Stimulated activated CD4-positive, alpha-beta T cell treated with anti-CD3 and anti-CD28 coated beads, Interleukin-12 subunit alpha, Interleukin-12 subunit beta, amount 100 ng/mL, for 48 hours (primary cell): ENCODE results near the gene ZNF414.
"Not testable (repeated sequence)": the region's sequence is repeated elsewhere in the genome, so short reads cannot be mapped to it uniquely, and the experiment has no call there.

Source experiments
- DNase-seq, 3 donors: peaks; one replicate each; pipeline ENCODE4 v3.0.0-alpha.2; 2020; ENCODE audit warnings: low read depth in 2 of 3, low spot score in 1 of 3

ZNF414 gene

DNA sequence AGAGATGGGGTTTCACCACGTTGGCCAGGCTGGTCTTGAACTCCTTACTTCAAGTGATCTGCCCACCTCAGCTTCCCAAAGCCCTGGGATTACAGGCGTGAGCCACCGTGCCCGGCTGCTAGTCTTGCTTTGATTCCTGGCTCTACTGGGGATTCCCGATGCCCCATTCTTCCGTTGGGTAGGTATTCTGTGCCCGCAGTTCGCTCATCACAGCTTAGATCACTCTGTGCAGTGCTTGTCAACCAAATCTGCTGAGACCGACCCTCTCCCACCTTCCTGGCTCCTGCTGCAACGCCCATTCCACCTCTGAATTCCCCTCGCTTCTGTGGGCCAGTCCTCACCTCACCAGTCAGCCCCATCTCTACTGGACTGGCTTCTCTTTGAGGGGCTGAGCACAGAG, 4.6 kb upstream of the ZNF414 start:
- no peak for DNase-seq

DNA sequence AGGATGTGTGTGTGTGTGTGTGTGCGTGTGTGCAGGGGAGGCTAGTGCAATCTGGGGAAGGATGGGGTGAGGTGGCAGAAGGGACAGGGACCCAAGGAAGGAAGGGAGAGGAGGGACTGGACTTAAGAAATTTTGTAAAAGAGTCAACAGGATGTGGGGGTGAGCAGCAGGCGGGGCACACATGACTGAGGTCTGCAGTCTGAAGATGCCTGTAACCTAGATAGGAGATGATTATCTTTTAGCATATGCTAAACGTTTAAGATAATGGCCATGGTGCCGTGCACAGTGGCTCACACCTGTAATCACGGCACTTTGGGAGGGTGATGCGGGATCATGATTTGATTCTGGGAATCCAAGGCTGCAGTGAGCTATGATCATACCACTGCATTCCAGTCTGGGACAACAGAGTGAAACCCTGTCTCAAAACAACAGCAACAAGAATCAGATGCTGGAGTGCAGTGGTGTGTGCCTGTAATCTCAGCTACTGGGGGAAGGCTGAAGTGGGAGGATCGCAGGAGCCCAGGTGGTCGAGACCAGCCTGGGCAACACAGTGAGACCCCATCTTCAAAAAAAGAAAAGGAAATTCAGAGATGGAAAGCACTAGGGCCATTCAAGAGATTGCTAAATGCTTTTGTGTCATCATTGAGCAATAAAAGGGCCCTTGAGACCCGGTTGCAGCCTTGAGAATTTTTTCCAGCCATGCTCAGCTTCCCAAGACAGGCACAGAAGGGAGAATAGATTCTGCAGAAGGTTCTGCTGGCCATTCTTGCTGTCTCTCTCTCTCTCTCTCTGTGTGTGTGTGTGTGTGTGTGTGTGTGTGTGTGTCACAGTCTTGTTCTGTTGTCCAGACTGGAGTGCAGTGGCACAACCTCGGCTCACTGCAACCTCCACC, 3.8 kb upstream of the ZNF414 start:
- DNase-seq = no peak

DNA sequence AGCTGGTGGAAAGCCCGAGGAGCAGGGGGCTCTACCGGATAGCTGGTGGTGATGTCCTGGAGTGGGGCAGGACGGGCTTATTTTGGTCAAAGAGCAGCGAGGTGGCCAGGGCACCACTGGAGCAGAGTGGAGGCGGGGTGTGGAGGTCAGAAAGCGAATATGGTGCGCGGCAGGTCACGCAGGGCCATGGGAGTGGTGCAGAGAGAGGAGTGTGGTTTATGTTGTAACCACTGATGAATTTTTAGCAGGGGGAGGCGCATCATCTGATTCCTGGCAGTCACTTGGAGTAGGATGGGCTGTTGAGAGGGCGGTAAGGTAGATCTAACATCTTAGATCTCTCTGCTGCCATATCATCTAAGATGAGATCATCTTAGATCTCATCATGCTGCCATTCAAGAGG, 1.4 kb upstream of the ZNF414 start:
- DNase-seq = peak; percentile 35 to 46 (median 38)

DNA sequence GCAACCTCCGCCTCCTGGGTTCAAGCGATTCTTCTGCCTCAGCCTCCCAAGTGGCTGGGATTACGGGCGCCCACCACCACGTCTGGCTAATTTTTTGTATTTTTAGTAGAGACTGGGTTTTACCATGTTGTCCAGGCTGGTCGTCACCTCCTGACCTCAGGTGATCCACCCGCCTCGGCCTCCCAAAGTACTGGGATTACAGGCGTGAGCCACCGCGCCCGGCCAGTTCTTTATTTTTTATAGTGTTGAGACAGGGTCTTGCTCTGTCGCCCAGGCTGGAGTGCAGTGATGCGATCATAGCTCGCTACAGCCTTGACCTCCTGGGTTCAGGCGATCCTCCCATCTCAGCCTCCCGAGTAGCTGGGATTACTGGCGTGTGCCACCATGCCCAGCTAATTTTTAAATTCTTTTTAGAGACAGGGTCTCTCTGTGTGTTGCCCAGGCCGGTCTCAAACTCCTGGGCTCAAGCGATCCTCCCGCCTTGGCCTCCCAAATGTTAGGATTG, 590 bp upstream of the ZNF414 start:
- DNase-seq = not testable (repeated sequence)

DNA sequence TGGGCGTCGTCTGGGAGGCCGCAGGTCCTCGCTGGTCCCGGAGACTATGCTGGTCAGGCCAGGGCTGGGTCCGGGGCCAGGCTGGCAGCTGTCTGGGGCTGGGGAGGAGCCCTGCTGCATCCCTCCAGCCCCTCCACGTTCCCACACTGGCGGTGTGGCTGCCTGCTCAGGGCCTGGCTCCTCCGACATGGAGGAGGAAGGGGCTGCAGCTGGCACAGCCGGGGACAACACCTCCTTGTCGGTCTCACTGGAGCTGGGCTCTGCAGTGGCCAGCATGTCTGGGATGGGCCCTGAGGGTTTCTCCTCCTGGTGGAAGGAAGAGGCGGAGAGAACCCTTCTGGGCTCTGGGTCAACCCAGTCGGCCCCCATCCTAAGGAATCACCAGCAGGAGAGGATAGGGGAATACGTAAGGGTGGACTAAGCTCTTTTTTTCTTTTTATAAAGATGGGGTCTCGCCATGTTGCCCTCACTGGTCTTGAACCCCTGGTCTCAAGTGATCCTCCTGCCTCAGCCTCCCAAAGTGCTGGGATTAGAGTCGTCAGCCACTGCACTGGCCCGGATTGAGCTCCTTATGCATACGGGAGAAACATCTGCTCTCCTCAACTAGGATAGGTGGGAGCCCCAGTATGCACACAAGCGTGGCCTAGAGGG, 806 bp downstream of the ZNF414 start:
- no peak for DNase-seq

DNA sequence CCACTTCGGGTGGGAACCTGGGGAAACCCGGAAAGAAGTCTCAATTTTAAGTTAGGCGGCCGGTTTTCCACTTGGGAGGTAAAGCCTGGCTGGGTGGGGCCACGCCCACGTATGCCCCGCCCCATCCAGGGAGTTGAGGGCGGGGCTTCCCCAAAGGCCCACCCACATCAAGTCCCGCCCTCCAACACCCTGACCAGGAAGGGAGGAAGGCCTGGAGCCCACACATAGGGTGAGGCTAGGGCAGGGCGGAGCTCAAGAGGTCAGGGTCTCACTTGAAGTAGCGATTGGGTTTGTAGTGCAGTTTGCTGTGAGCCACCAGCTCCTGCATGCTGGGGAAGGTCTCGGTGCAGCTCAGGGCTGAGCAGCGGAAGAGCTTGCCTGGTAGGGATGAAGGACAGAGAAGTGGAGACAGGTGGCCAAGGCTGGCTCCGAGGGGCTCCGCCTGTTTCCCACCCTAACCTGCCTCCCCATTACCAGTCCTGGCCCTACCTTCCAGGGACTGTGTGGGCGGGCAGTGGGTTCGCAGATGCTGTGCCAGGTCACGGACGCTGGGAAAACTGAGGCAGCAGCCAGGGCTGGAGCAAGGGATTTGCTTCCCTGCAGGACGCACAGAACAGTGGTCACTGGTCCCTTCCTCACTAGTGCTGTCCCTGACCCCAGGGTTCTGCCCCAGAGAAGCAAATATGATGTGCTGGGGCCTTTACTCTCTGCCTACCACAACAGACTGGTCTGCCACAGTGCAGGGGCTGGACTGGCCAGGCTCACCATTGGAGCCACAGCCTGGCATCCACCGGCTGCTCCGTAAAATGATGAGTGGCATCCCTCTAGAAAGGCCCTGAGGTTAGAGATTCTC, 1.6 kb downstream of the ZNF414 start:
- no peak for DNase-seq

DNA sequence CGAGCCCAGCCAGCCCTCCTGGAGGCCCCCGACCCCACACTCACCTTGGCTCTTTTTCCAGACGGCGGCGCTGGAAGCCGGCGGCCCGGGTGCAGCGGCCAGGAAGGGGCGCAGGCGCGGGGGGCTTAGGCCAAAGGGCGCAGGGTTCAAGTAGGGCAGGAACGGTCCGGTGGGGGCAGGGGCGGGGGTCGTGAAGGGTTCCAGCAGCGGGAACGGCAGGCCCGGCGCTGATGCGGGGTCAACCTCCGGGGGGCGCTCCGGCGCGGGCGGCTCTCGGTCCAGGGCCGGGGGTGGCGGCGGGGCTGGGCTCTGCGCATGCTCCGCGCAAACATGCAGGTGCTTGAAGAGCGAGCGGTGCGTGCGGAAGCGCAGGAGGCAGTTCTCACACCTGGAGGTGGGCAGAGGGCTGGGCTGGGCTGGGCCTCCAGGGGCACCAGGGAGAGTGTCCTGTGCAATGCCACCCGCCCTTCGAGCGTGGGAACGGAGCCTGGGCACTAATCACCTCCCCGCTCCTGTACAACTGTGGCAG, 2.3 kb downstream of the ZNF414 start:
- no peak for DNase-seq

DNA sequence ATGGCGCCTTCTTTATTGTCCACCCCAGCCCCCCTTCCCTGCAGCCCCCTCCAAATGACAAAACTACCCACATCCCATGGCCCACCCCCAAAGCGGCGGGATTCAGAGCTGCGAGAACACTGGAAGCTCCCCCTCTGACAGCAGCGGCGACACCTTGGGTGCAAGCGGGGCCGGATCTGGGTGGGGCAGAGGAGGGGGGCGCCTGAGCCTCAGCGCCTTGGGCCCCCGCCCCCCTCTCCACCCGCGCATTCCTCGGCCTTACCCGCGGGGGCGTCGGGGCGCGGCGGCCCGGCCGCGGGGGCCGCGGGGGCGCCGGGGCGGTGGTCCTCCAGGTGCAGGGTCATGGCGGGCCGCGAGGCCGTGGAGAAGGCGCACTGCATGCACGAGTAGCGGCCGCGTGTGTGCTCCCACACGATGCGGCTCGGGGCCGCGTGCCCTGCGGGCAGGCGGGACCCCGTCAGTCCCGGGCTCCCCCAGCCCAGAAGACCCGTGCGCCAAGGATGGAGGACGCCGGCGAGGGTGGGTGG, 3.3 kb downstream of the ZNF414 start:
- DNase-seq = no peak

DNA sequence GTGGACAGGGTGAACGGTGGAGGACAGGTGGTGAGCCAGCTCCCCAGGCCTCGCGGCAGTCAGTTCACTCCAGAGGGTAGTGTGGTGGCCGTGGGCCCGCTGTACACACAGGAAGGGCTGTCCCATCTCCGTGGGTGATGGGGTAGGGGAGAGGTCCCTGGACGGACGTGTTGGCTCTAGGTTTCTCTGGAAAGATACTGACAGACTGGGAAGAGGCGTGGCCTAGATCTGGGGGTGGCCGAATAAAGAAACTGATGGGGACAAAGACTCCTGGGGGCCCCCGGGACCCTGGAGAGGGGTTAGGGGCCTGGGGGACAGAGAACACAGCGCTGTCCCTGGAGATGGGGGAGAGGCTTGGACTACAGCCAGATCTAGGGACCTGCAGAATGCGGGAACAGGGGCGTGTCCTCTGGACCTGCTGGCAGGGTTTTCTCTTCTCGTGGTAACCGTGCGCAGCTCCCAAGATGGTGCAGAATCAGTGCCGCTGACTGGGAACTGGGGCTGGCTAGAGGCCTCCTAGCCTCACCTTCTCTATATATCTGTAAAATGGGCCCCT, 7.5 kb downstream of the ZNF414 start:
- DNase-seq = no peak

DNA sequence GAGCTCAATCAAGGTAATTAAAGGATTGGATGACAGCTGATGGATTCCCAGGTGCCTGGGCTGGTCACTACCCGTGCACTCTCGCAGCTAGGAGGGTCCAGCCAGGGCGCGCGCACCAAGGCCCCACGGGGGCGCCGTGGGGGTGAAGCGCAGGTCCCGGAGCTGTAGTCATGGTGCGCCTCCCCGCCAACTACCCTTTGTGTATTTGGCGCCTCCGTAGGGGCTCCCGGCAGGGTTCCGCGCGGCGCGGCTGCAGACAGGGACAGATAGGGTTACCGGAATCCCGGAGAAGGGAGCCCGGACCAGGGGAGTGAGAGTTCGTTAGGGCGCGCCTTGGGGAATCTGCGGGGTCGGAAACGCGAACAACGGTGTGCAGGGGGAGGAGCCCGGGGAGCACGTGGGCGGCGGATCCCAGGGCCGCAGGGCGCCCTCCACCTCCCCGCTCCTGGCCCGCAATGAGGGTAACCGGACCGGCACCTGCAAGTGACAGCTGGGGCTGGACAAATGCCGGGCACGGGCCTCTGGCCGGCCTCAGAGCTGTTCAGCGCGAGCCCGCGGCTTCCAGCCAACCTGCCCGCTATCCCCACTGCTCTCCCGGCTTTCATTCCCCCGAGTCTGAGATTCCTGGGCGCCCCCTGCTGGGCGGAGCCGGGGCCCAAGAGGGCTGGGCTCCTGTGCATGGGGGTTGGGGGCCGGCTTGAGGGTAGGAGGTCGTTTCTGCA, 8.1 kb downstream of the ZNF414 start:
- DNase-seq = peak; percentile 40 to 69 (median 69)

DNA sequence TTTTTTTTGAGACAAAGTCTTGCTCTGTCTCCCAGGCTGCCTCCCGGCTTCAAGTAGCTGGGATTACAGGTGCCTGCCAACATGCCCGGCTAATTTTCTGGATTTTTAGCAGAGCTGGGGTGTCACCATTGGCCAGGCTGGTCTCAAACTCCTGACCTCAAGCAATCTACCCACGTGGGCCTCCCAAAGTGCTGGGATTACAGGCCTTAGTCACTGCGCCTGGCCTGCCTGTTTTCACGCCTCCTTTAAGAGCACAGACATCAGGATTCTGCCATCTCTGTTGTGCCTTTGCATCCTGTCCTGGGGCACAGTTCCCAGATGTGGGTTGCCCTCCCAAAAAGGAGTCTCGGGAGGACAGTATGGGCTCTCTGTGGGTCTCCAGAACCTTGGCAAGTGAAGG, 9.0 kb downstream of the ZNF414 start:
- DNase-seq = no peak

DNA sequence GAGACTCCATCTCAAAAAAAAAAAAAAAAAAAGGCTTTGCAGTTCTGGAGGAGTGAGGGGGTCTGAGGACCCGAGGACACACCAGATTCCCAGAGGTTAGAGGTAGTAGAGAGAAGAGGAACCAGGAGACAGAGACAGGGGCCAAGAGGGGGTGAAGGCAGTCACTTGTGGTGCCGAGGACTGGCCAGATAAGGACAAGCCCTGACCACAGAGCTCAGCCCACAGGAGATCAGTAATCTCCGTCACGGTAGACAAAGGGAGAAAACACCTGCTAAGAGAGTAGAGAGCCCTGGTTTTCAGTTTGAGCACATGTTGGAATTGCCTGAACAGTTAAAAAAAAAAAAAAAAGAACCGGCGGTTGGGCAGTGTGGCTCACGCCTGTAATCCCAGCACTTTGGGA, 9.8 kb downstream of the ZNF414 start:
- DNase-seq = no peak

DNA sequence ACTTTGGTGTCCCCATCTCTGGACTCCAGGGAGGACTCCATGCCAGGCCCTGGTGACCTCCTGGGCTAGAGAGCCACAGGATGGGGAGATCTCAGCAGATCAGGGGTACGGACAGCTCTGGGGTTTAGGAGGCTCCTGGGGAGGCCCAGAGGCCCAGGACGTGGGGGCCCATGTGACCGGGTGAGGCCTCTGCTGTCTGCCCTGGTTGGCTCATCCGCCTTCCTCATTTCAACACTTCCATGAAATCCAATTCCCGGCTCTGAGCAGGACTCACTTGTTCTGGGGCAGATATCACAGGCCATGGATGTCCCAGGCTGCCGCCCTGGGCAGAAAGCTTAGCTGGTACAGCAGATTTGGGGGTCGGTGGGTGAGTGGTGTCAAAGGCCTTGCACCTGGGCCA, 10.5 kb downstream of the ZNF414 start:
- no peak for DNase-seq

DNA sequence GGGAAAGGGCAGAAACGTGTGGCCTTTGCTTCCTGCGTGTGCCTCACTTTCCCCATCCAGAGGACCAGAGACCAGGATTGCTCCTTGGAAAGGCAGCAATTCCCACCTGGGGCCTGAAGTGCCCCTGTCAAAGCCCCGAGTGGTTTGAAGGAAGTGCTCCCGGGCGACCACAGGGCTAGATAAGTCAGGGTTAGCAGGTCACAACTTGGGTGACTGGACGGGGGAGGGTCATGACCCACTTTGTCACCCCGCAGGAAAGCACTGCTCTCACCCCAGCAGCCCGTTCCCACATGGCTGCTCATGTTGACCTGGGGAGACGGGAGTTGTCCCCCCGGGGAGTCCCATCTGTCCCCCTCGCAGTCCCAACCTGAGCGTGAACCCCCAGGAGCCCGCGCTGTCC, 12.0 kb downstream of the ZNF414 start:
- DNase-seq = no peak

DNA sequence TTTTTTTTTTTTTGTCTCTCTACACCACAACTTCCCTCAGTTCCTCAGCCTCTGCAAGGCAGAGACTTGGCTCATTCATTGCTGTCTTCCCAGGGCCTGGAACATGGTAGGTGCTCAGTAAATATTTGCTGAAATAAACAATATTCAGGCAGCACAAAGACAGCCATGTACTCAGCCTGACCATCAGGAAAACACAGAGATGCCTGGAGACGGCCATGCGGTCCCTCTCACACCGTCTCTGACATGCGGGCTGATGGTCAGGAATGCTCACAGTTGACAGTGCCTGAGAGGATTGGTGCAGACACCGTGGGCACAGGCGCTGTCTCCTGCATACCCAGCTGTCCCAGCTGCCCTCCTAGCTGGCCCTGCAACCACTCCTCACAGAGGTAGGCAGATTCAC, 12.5 kb downstream of the ZNF414 start:
- DNase-seq = no peak

DNA sequence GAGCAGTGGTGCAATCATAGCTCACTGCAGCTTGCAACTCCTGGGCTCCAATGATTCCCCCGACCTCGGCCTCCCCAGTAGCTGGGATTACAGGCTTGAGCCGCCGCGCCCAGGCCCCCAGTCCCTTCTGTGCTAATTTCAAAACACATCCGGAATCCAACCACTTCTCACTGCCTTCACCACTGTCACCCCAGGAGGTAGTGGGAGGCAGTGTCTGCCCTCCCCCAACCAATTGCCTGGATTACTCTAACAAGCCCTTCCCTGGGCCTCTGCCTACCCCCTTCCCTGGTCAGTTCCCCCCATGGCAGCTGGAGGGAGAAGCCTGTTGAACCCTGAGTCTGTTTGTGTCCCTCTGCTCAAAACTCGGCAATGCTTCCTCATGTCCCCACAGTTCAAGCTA, 13.8 kb downstream of the ZNF414 start:
- DNase-seq = no peak

DNA sequence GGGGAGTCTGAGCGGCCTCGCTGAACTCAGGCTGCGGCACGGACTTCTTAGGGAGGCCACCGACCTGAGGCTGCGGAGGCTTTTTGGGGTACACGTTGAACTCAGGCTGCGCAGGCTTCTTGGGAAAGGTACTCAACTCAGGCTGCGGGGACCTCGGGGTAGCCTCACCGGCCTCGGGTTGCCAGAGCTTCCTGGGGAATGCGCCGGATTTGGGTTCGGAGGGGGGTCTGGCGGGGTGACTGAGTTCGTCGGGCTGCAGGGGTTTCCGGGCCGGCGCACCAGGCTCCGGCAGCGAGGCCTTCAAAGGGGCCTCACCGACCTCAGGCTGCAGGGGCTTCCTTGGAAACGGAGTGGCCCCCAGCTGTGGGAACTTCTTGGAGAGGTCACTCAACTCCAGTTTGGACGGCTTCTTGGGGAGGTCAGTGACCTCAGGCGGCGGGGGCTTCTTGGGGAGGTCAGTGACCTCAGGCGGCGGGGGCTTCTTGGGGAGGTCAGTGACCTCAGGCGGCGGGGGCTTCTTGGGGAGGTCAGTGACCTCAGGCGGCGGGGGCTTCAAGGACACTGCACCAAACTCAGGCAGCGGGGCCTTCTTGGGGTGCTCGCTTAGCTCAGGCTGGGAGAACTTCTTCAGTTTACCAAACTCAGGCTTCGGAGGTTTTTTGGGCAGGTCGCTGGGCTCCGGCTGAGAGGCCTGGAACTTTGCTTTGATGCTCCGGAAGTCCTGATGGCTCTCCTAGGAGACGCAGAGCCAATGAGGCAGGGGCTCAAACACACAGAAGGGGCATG, 14.7 kb downstream of the ZNF414 start:
- no peak for DNase-seq

DNA sequence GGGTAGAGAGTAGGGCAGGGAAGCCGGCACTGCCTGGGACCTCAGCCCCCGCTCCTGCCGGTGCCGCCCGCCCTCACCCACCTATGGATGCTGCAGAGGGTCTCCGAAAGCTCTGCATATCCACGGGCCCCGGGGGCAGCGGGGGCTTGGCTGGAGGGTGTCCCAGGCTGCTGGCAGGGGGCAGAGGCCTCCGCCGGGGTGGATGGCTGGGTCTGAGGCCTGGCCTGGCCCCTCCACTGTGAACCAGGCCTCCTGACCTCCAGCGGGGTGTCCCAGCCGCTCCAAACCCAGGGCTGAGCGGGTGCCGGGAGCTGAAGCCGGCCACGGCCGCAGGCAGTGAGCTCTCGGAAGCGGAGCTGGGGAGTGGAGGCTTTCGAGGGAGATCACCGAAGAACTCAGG, 15.7 kb downstream of the ZNF414 start:
- DNase-seq = no peak

DNA sequence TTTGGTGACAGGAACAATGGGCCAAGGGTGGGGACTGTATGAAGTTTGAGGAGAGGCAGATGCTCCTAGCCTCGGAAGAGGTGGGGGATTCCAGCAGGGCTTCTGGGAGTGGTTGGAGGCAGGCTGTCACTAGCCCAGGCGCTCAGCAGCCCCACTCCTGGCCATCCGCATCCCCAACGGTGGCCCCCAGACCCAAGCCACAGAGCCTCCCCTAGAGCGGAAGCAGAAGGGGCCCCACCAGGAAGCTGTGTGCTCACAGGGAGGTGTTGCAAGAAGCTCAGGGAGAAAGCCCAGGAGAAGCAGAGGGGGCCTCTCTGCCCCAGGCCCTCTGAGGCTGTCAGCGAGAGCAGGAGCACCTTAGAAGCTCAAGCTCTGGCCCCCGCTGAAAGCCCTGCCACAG, 19.8 kb downstream of the ZNF414 start:
- no peak for DNase-seq
